Osteoblast (primary cell): ENCODE data around the gene TGFBI. TPM values are rescaled to one million over a fixed set of nuclear protein-coding genes. Genes with fewer than 3 reads are reported as not detected.
A peak's percentile ranks its signal among the peaks of the same experiment; 100 is the strongest.

Source experiments
- DNase-seq: peaks from one replicate; pipeline ENCODE4 v3.0.0; 2011; ENCODE audit warnings: low spot score, mixed read lengths; ENCODE audit not compliant: insufficient read length; ENCODE audit errors: missing footprints
- H2AFZ ChIP-seq: 2 replicates; pipeline ENCODE4 v1.6.0; 2011; ENCODE audit warnings: mild to moderate bottlenecking, low read length
- H3K27ac ChIP-seq: 2 replicates; pipeline ENCODE4 v1.5.1; 2011; ENCODE audit warnings: mild to moderate bottlenecking, low read depth, low read length, moderate library complexity
- H3K27me3 ChIP-seq: 2 replicates; pipeline ENCODE4 v1.6.0; 2012; ENCODE audit warnings: mild to moderate bottlenecking, control low read depth, inconsistent platforms, low read length, moderate library complexity; ENCODE audit not compliant: insufficient read depth
- H3K36me3 ChIP-seq: 2 replicates; pipeline ENCODE4 v1.5.1; 2011; ENCODE audit warnings: mild to moderate bottlenecking, low read length, control low read depth, moderate library complexity; ENCODE audit not compliant: insufficient read depth
- H3K4me1 ChIP-seq: 2 replicates; pipeline ENCODE4 v1.5.1; 2011; ENCODE audit warnings: mild to moderate bottlenecking, low read length, control low read depth, moderate library complexity; ENCODE audit not compliant: insufficient read depth
- H3K4me2 ChIP-seq: 2 replicates; pipeline ENCODE4 v1.6.0; 2011; ENCODE audit warnings: mild to moderate bottlenecking, low read length; ENCODE audit not compliant: insufficient read depth
- H3K4me3 ChIP-seq: fragments of 200-600 bp; sonication (generic); 3 replicates; pipeline ENCODE4 v1.5.1; 2012; ENCODE audit warnings: mild to moderate bottlenecking, low read length, inconsistent platforms; ENCODE audit not compliant: insufficient read depth
- H3K79me2 ChIP-seq: 2 replicates; pipeline ENCODE4 v1.6.0; 2012; ENCODE audit warnings: mild to moderate bottlenecking, low read length, control low read depth, inconsistent platforms; ENCODE audit not compliant: insufficient read depth
- H3K9me3 ChIP-seq: 2 replicates; pipeline ENCODE4 v1.5.1; 2011; ENCODE audit warnings: low read depth, low read length, control low read depth
- H4K20me1 ChIP-seq: 2 replicates; pipeline ENCODE4 v1.6.0; 2012; ENCODE audit warnings: mild to moderate bottlenecking, low read length, control low read depth; ENCODE audit not compliant: insufficient read depth
- CTCF ChIP-seq: IDR thresholded peaks from 2 replicates; pipeline ENCODE4 v1.5.1; 2011; ENCODE audit warnings: mild to moderate bottlenecking, low read depth, low read length, moderate library complexity; ENCODE audit errors: extremely low read depth
- total RNA-seq: library from RNA; depleted of rRNA; stranded (reverse); fragments of >200 nt; gene quantifications from 2 replicates; pipeline ENCODE4 v1.2.3, GENCODE V29; 2012

The TGFBI gene
- total RNA-seq, 1 donor = 1,700 TPM

GRCh38 chr5:136053336-136054141, 24.8 kb downstream of the TGFBI start:
- Histone ChIP-seq H3K36me3 (peaks cover 88% of the 10 kb centered on the region), H3K4me1 (peaks cover 67% of the 10 kb centered on the region), H4K20me1 (no peaks in the 10 kb centered on the region), H3K79me2 (no peaks in the 10 kb centered on the region), H3K4me3 (peak overlapping the region; percentile 17), H3K4me2 (peak overlapping the region; percentile 39), H3K27ac (peak overlapping the region; percentile 92), H2AFZ (no peak overlapping the region), H3K27me3 (no peaks in the 10 kb centered on the region), H3K9me3 (no peaks in the 10 kb centered on the region)
- peak; percentile 95 for DNase-seq
- no peak for TF ChIP-seq CTCF

GRCh38 chr5:136054142-136055019, 25.6 kb downstream of the TGFBI start:
- Histone ChIP-seq H3K27me3 (no peaks in the 10 kb centered on the region), H3K27ac (peak overlapping the region; percentile 92), H3K36me3 (peaks cover 86% of the 10 kb centered on the region), H3K9me3 (no peaks in the 10 kb centered on the region), H3K4me3 (peak overlapping the region; percentile 17), H3K4me1 (peaks cover 75% of the 10 kb centered on the region), H3K4me2 (peak overlapping the region; percentile 39), H3K79me2 (no peaks in the 10 kb centered on the region), H2AFZ (no peak overlapping the region), H4K20me1 (no peaks in the 10 kb centered on the region)
- no peak for DNase-seq
- no peak for TF ChIP-seq CTCF

GRCh38 chr5:136055612-136056309, 27.0 kb downstream of the TGFBI start:
- Histone ChIP-seq H3K9me3 (no peaks in the 10 kb centered on the region), H3K4me2 (no peak overlapping the region), H3K4me3 (no peak overlapping the region), H3K27ac (peak overlapping the region; percentile 92), H3K4me1 (peaks cover 81% of the 10 kb centered on the region), H3K79me2 (no peaks in the 10 kb centered on the region), H3K27me3 (no peaks in the 10 kb centered on the region), H3K36me3 (peaks cover 86% of the 10 kb centered on the region), H2AFZ (no peak overlapping the region), H4K20me1 (no peaks in the 10 kb centered on the region)
- TF ChIP-seq CTCF = no peak
- no peak for DNase-seq
